Measurements from ENCODE around the gene SETD3. TPM values are rescaled to one million over a fixed set of nuclear protein-coding genes. Genes with fewer than 3 reads are reported as not detected.

SETD3 gene
- total and polyA plus RNA-seq, 8 donors: 36.3 to 78.7 (median 40.5) TPM

DNA sequence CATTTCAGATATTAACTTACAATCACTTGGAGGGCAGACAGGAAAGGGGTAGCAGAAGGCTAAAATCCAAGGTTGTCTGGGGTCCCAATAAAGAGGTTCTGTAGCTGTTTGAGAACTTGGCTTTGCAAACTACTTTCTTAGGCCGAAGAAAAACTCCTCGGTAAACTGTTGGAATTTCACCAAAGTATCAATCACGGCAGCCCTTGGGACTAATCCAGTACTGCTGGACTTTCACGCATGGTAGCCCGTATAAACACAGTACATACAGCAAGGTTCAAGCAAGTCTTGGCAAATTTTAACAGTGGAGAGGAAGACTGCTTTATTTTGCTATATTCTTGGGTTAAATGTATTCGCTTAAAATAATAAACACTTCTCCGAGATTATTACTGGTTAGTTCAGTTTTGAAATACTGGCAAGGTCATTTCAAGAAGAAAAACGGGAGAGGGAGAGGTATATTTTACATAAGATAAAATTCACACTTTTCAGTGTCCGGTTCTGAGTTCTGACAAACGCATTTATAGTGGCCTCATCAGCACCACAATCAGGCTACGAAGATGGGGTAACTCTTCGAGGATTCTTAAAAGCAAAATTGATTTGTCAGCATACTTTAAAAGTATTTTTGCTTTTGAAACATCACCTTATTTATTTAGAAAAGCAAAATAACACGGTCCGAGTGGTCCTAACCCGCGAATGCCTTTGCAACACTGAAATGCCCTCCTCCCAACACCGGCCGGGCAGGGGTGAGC is 1.3 kb downstream of the SETD3 start:
- no peak for TF ChIP-seq CTCF (IDR thresholded peaks at IDR 0.05)
- Histone ChIP-seq H3K4me3 (peak overlapping the region; percentile 71 to 88), H3K36me3 (no peaks in the 10 kb centered on the region), H3K27ac (peak overlapping the region; percentile 82 to 90), H3K4me1 (peaks cover 15 to 75% of the 10 kb centered on the region in 2 donors), H3K27me3 (no peaks in the 10 kb centered on the region), H3K9me3 (no peaks in the 10 kb centered on the region)
- DNase-seq (no peak), ATAC-seq (no peak)
- intact Hi-C loops (cut with DNase I): no loop called here

- intact Hi-C loops (cut with DNase I): no loop called here
- no peaks in the 10 kb centered on the region for H3K9me3 ChIP-seq
- H3K4me3 ChIP-seq: no peak overlapping the region
- no peak overlapping the region for H3K27ac ChIP-seq
- peaks cover 15 to 64% of the 10 kb centered on the region in 2 donors for H3K4me1 ChIP-seq
- no peak for TF ChIP-seq CTCF (IDR thresholded peaks at IDR 0.05)
- H3K36me3 ChIP-seq: no peaks in the 10 kb centered on the region
- ATAC-seq (no peak), DNase-seq (no peak)
- no peaks in the 10 kb centered on the region for H3K27me3 ChIP-seq
Measured at GRCh38 chr14:99478128-99478527, 2.5 kb downstream of the SETD3 start.

DNA sequence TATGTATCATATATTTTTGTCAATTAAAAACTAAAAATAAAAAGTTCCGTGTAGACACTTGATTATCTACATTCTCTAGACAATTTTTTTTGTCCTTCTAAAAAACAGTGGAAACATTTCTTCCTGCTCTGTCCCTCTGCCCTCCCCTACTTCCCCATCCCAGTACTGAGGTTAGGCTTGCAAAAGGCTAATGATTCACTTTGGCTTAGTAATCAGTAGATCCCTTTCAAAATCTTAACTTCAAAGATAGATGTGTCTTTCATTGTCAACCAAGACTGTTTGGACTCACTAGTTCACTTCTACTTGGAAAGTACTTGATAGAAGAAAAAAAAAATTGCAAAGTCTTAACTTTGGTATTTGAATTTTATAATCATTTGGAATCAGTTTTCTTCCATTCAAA is 3.8 kb downstream of the SETD3 start:
- Histone ChIP-seq H3K27me3 (no peaks in the 10 kb centered on the region), H3K27ac (no peak overlapping the region), H3K4me3 (no peak overlapping the region), H3K4me1 (peaks cover 8 to 52% of the 10 kb centered on the region in 2 donors), H3K36me3 (no peaks in the 10 kb centered on the region), H3K9me3 (no peaks in the 10 kb centered on the region)
- DNase-seq: no peak
- ATAC-seq: no peak
- intact Hi-C loops (cut with DNase I): no loop called here
- TF ChIP-seq CTCF (IDR thresholded peaks at IDR 0.05): no peak

DNA sequence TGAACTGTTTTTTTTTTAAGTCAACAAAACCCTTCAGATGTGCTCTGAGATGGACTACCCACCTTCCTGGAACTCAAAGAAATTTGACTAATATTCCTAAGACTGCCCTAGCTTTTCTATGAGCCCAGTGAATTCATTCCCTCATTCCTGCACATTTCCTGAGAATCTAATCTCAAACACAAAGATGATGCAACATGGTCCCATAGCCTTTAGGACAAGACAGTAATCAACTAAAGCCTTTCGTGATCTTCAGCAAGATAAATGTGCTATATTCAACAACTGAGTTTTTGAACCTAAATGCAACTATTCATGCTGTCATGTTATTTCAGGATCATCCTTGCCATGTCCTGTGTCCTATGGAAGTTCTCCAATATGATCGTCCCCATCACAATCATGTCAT is 5.0 kb downstream of the SETD3 start:
- no peak for TF ChIP-seq CTCF (IDR thresholded peaks at IDR 0.05)
- no peaks in the 10 kb centered on the region for H3K9me3 ChIP-seq
- H3K27me3 ChIP-seq: no peaks in the 10 kb centered on the region
- DNase-seq (no peak), ATAC-seq (no peak)
- no peaks in the 10 kb centered on the region for H3K36me3 ChIP-seq
- intact Hi-C loops (cut with DNase I): no loop called here
- H3K27ac ChIP-seq: no peak overlapping the region
- no peak overlapping the region for H3K4me3 ChIP-seq
- H3K4me1 ChIP-seq: peaks cover 8 to 54% of the 10 kb centered on the region in 2 donors

DNA sequence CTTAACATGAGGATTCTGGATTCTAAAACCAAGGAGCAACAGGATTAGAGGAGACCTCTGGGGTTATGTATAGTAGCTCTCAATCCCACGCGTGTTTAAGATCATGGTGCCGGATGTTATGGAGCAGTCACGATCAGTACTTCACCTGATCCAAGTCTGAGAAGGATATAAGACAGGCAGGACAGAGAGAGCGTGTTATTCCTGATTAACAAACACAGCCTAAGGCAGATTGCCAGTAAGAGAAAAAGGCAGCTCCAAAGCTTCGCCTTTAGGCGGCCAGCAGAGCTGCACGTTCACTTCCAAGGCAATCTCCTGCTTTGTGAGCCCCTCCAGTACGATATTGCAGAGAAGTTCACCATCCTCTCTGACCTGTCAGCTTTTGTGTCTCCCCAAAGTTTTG is 5.5 kb downstream of the SETD3 start:
- ATAC-seq: peak; percentile 49
- H3K4me1 ChIP-seq: peaks cover 8 to 55% of the 10 kb centered on the region in 2 donors

More for the DNA sequence above, 5.5 kb downstream of the SETD3 start:
- Histone ChIP-seq H3K4me3 (no peak overlapping the region), H3K27me3 (no peaks in the 10 kb centered on the region), H3K36me3 (no peaks in the 10 kb centered on the region), H3K27ac (no peak overlapping the region), H3K9me3 (no peaks in the 10 kb centered on the region)
- intact Hi-C loops (cut with DNase I): no loop called here
- DNase-seq: peak in 1 of 4 donors; percentile 23
- TF ChIP-seq CTCF (IDR thresholded peaks at IDR 0.05): no peak

Measured in left lung (tissue), 10 donors.